Fibroblast of lung (primary cell): Measurements from ENCODE around the gene PCSK5. TPM values are rescaled to one million over a fixed set of nuclear protein-coding genes. Genes with fewer than 3 reads are reported as not detected.

ENCODE experiments used
- DNase-seq, 2 donors: peaks; one replicate each; pipeline versions ENCODE4 v3.0.0 to v3.0.0-alpha.2; 2010; ENCODE audit warnings: low read depth in 2 of 2
- H2AFZ ChIP-seq: 2 replicates; pipeline ENCODE4 v1.5.1; 2012; ENCODE audit warnings: low read length, control low read depth, inconsistent platforms
- H3K27ac ChIP-seq: 2 replicates; pipeline ENCODE4 v1.5.1; 2011; ENCODE audit warnings: low read length, control low read depth; ENCODE audit not compliant: insufficient read depth
- H3K27me3 ChIP-seq: 2 replicates; pipeline ENCODE4 v1.5.1; 2011; ENCODE audit warnings: mild to moderate bottlenecking, low read length; ENCODE audit not compliant: control insufficient read depth, insufficient read depth
- H3K36me3 ChIP-seq: 2 replicates; pipeline ENCODE4 v1.5.1; 2011; ENCODE audit warnings: low read length; ENCODE audit not compliant: control insufficient read depth, insufficient read depth
- H3K4me1 ChIP-seq: 2 replicates; pipeline ENCODE4 v1.5.1; 2011; ENCODE audit warnings: low read length; ENCODE audit not compliant: control insufficient read depth, insufficient read depth; ENCODE audit errors: extremely low read depth
- H3K4me2 ChIP-seq: 2 replicates; pipeline ENCODE4 v1.5.1; 2011; ENCODE audit warnings: low read length, control low read depth; ENCODE audit not compliant: insufficient read depth; ENCODE audit errors: extremely low read depth
- H3K4me3 ChIP-seq, 4 experiments: fragments of 200-600 bp in 1 of 4; sonication (generic) in 1 of 4; replicated peaks in 1 of 4; 2 replicates each; pipeline ENCODE4 v1.5.1; 2011 to 2016; ENCODE audit warnings: low read length in 4 of 4, low read depth in 3 of 4, mild to moderate bottlenecking in 3 of 4, control low read depth in 2 of 4, inconsistent platforms in 1 of 4, mixed read lengths in 1 of 4; ENCODE audit not compliant: insufficient read depth in 1 of 4; ENCODE audit errors: control extremely low read depth in 1 of 4
- H3K79me2 ChIP-seq: 2 replicates; pipeline ENCODE4 v1.5.1; 2012; ENCODE audit warnings: mild to moderate bottlenecking, low read length, inconsistent platforms; ENCODE audit not compliant: control insufficient read depth, insufficient read depth
- H3K9ac ChIP-seq: 2 replicates; pipeline ENCODE4 v1.5.1; 2011; ENCODE audit warnings: mild to moderate bottlenecking, low read length, control low read depth; ENCODE audit not compliant: insufficient read depth
- H3K9me3 ChIP-seq: 2 replicates; pipeline ENCODE4 v1.5.1; 2012; ENCODE audit warnings: low read depth, low read length; ENCODE audit not compliant: control insufficient read depth, insufficient read depth
- H4K20me1 ChIP-seq: 2 replicates; pipeline ENCODE4 v1.5.1; 2011; ENCODE audit warnings: low read length; ENCODE audit not compliant: control insufficient read depth, insufficient read depth; ENCODE audit errors: extremely low read depth
- EZH2 ChIP-seq: IDR thresholded peaks from 2 replicates; pipeline ENCODE4 v1.5.1; 2012; ENCODE audit warnings: low read length, control low read depth, mild to moderate bottlenecking; ENCODE audit errors: missing control alignments
- polyA plus RNA-seq, 2 donors: library from polyadenylated mRNA; depleted of rRNA in 1 of 2; stranded (reverse) in 1 of 2; unstranded in 1 of 2; fragments of >200 nt; gene quantifications; 2 replicates each; pipeline ENCODE4 v1.2.1, GENCODE V29; 2011 to 2012; ENCODE audit warnings: missing spikeins in 1 of 2
- total RNA-seq: library from RNA; depleted of rRNA; stranded (reverse); fragments of >200 nt; gene quantifications from 2 replicates; pipeline ENCODE4 v1.2.1, GENCODE V29; 2014
- TF ChIP-seq, protein P1 (sequence below), 2 donors: IDR thresholded peaks in 1 of 2; conservative IDR thresholded peaks in 1 of 2; 1 replicate in 1 of 2; 2 replicates in 1 of 2; pipeline ENCODE4 v1.5.1; 2011 to 2012; ENCODE audit warnings: low read length in 2 of 2, control low read depth in 1 of 2, inconsistent platforms in 1 of 2, low read depth in 1 of 2, mild to moderate bottlenecking in 1 of 2

Gene PCSK5
- total and polyA plus RNA-seq, 2 donors (not counting 1 experiment from before 2014, with no cell fraction given) = 3.1 to 4.8 TPM

DNA sequence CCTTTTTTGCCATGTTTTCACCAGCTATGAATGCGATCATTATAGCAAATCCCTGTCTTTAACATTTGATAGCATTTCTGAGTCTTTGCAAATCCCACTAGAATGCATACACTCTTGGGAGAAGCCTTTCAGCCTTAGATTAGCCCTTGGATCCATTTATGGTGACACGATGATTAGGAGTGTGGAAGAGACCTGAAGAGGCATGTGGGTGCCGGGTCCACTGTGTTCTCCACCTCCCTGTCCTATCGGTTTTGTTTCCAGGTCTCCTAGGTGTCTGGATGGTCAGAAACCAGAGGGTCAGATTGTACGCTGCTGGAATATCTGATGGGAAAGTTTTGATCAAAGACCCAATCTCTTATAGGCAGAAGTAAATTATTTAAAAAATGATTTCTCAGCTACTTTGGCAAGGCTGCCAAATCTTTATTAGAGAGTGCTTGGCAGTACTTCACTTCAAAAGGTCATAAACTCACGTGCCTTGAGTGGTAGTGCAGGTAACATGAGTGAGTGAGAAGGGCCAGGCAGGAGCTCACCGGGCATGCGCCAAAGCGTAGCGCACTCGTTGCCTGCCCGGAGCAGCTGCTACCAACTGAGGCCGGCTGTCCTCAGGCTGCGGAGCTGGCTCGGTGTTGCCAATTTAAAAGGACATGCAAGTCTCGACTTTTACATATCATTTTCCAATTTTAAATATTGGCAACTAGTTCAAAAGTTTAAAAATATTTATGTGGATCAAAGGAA lies 51.3 kb downstream of the PCSK5 start:
- Histone ChIP-seq H3K79me2 (no peaks in the 10 kb centered on the region), H3K27ac (no peak overlapping the region), H2AFZ (no peak overlapping the region), H4K20me1 (no peaks in the 10 kb centered on the region), H3K9ac (no peak overlapping the region), H3K27me3 (no peaks in the 10 kb centered on the region), H3K36me3 (no peaks in the 10 kb centered on the region), H3K4me2 (no peak overlapping the region), H3K4me1 (no peaks in the 10 kb centered on the region), H3K4me3 (no peak overlapping the region), H3K9me3 (no peaks in the 10 kb centered on the region)
- no peak for DNase-seq
- TF ChIP-seq, protein P1, sequence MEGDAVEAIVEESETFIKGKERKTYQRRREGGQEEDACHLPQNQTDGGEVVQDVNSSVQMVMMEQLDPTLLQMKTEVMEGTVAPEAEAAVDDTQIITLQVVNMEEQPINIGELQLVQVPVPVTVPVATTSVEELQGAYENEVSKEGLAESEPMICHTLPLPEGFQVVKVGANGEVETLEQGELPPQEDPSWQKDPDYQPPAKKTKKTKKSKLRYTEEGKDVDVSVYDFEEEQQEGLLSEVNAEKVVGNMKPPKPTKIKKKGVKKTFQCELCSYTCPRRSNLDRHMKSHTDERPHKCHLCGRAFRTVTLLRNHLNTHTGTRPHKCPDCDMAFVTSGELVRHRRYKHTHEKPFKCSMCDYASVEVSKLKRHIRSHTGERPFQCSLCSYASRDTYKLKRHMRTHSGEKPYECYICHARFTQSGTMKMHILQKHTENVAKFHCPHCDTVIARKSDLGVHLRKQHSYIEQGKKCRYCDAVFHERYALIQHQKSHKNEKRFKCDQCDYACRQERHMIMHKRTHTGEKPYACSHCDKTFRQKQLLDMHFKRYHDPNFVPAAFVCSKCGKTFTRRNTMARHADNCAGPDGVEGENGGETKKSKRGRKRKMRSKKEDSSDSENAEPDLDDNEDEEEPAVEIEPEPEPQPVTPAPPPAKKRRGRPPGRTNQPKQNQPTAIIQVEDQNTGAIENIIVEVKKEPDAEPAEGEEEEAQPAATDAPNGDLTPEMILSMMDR (conservative IDR thresholded peaks at IDR 0.05 in 1 of 2, IDR thresholded peaks at IDR 0.05 in 1 of 2; ENCODE audit: low read depth in 1 of 2, low read length in 2 of 2) = no peak
- no peak for TF ChIP-seq EZH2

DNA sequence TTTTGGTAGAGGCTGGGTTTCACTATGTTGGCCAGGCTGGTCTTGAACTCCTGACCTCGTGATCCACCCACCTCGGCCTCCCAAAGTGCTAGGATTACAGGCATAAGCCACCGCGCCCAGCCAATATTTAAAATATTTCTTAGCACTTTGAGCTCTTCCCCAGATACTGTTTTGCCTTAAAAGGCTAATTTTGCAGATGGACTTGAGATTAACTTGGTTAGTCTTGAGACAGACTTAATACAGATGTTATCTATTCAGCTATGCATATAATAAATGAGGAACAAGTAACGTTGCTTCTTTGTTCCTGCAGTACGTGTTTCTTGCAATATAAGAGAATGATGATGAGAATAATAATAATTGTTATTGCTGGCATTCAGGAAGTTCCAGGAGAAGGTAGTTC lies 56.3 kb downstream of the PCSK5 start:
- Histone ChIP-seq H3K9ac (no peak overlapping the region), H3K9me3 (no peaks in the 10 kb centered on the region), H3K27me3 (no peaks in the 10 kb centered on the region), H4K20me1 (no peaks in the 10 kb centered on the region), H3K36me3 (no peaks in the 10 kb centered on the region), H3K4me1 (no peaks in the 10 kb centered on the region), H3K4me2 (no peak overlapping the region), H3K27ac (no peak overlapping the region), H3K79me2 (no peaks in the 10 kb centered on the region), H3K4me3 (no peak overlapping the region), H2AFZ (no peak overlapping the region)
- no peak for DNase-seq
- TF ChIP-seq, protein P1 (conservative IDR thresholded peaks at IDR 0.05 in 1 of 2, IDR thresholded peaks at IDR 0.05 in 1 of 2; ENCODE audit: low read depth in 1 of 2, low read length in 2 of 2) = no peak
- no peak for TF ChIP-seq EZH2

- no peaks in the 10 kb centered on the region for H3K9me3 ChIP-seq
- no peak overlapping the region for H2AFZ ChIP-seq
- no peak overlapping the region for H3K27ac ChIP-seq
- H3K36me3 ChIP-seq = no peaks in the 10 kb centered on the region
- no peak overlapping the region for H3K4me3 ChIP-seq
- H3K9ac ChIP-seq = no peak overlapping the region
- H3K4me2 ChIP-seq = no peak overlapping the region
- no peak for TF ChIP-seq EZH2
- TF ChIP-seq, protein P1 (conservative IDR thresholded peaks at IDR 0.05 in 1 of 2, IDR thresholded peaks at IDR 0.05 in 1 of 2; ENCODE audit: low read depth in 1 of 2, low read length in 2 of 2) = no peak
- H3K4me1 ChIP-seq = no peaks in the 10 kb centered on the region
- no peaks in the 10 kb centered on the region for H3K27me3 ChIP-seq
- no peaks in the 10 kb centered on the region for H3K79me2 ChIP-seq
- DNase-seq = no peak
- no peaks in the 10 kb centered on the region for H4K20me1 ChIP-seq
Observed at GRCh38 chr9:75947233-75947632, 56.8 kb downstream of the PCSK5 start.
